Activated T-helper 17 cell treated with anti-CD3 and anti-CD28 coated beads, Interleukin-2, amount 50 U/mL, for 72 hours (primary cell): Measurements from ENCODE around the gene CD79B. TPM values are rescaled to one million over a fixed set of nuclear protein-coding genes. Genes with fewer than 3 reads are reported as not detected.
"Not testable (repeated sequence)": the region's sequence is repeated elsewhere in the genome, so short reads cannot be mapped to it uniquely, and the experiment has no call there.

Experiments
- ATAC-seq: fragments of 150-1000 bp; cut with Tn5 transposase; replicated peaks from 2 replicates; pipeline ENCODE4 v1.10.0; 2021; ENCODE audit warnings: mild to moderate bottlenecking, moderate library complexity
- H3K27ac Mint-ChIP-seq: one replicate; pipeline ENCODE4 v1.8.0; 2022; ENCODE audit warnings: mixed read lengths
- H3K27me3 Mint-ChIP-seq: one replicate; pipeline ENCODE4 v1.8.0; 2022; ENCODE audit warnings: mixed read lengths
- H3K36me3 Mint-ChIP-seq: one replicate; pipeline ENCODE4 v1.8.0; 2022; ENCODE audit warnings: low read depth, mild to moderate bottlenecking, mixed read lengths
- H3K4me1 Mint-ChIP-seq: one replicate; pipeline ENCODE4 v1.8.0; 2022; ENCODE audit warnings: mixed read lengths
- H3K4me3 Mint-ChIP-seq: one replicate; pipeline ENCODE4 v1.8.0; 2022; ENCODE audit warnings: mild to moderate bottlenecking, mixed read lengths
- H3K9me3 Mint-ChIP-seq: one replicate; pipeline ENCODE4 v1.8.0; 2022; ENCODE audit warnings: mixed read lengths
- total RNA-seq, 2 donors: library from RNA; stranded (reverse); gene quantifications; one replicate each; pipeline ENCODE4 v1.2.3, GENCODE V29; 2022

Gene CD79B
- total RNA-seq, 2 donors from 2014 or later: 29.3 to 41.4 TPM

- not testable (repeated sequence) for ATAC-seq, H3K9me3 Mint-ChIP-seq, H3K36me3 Mint-ChIP-seq, H3K27ac Mint-ChIP-seq, H3K4me3 Mint-ChIP-seq, H3K27me3 Mint-ChIP-seq, H3K4me1 Mint-ChIP-seq
These were observed 37.3 kb downstream of the CD79B start for GRCh38 chr17:63894821-63895220.

- H3K9me3 Mint-ChIP-seq, H3K27me3 Mint-ChIP-seq, ATAC-seq, H3K4me3 Mint-ChIP-seq, H3K27ac Mint-ChIP-seq, H3K36me3 Mint-ChIP-seq, H3K4me1 Mint-ChIP-seq: not testable (repeated sequence)
These were observed 38.1 kb downstream of the CD79B start for GRCh38 chr17:63894021-63894420.

GRCh38 chr17:63892316-63893037 lies 39.7 kb downstream of the CD79B start:
- not testable (repeated sequence) for H3K4me1 Mint-ChIP-seq, H3K36me3 Mint-ChIP-seq, ATAC-seq, H3K9me3 Mint-ChIP-seq, H3K27ac Mint-ChIP-seq, H3K27me3 Mint-ChIP-seq, H3K4me3 Mint-ChIP-seq

- H3K36me3 Mint-ChIP-seq, H3K4me1 Mint-ChIP-seq, H3K4me3 Mint-ChIP-seq, H3K9me3 Mint-ChIP-seq, H3K27me3 Mint-ChIP-seq: not testable (repeated sequence)
- H3K27ac Mint-ChIP-seq: peak overlapping the region; percentile 48
- peak; percentile 62 for ATAC-seq
These were observed 42.9 kb downstream of the CD79B start for GRCh38 chr17:63889026-63889848.

- not testable (repeated sequence) for H3K4me1 Mint-ChIP-seq, H3K27me3 Mint-ChIP-seq, ATAC-seq, H3K27ac Mint-ChIP-seq, H3K4me3 Mint-ChIP-seq, H3K9me3 Mint-ChIP-seq, H3K36me3 Mint-ChIP-seq
These were observed 47.0 kb downstream of the CD79B start for GRCh38 chr17:63885119-63885518.

GRCh38 chr17:63882626-63883126 lies 49.5 kb downstream of the CD79B start:
- not testable (repeated sequence) for H3K36me3 Mint-ChIP-seq, H3K27ac Mint-ChIP-seq, H3K4me1 Mint-ChIP-seq, H3K27me3 Mint-ChIP-seq, ATAC-seq, H3K9me3 Mint-ChIP-seq, H3K4me3 Mint-ChIP-seq

- Mint-ChIP-seq H3K9me3 (no peaks in the 10 kb centered on the region), H3K27ac (no peak within 1 kb of the TSS), H3K4me3 (no peak within 1 kb of the TSS)
These were observed 50.1 kb downstream of the CD79B start, which contains the start of gene GH2 for GRCh38 chr17:63881935-63882601. TSS of gene GH2 (minus strand) at chr17:63881944. CDS start at chr17:63881801, 143 bp downstream.

GRCh38 chr17:63881337-63881736 lies 50.8 kb downstream of the CD79B start:
- not testable (repeated sequence) for H3K36me3 Mint-ChIP-seq, H3K4me3 Mint-ChIP-seq, H3K27me3 Mint-ChIP-seq, H3K4me1 Mint-ChIP-seq, H3K27ac Mint-ChIP-seq, ATAC-seq, H3K9me3 Mint-ChIP-seq

More at GRCh38 chr17:63881935-63882601, 50.1 kb downstream of the CD79B start, which contains the start of gene GH2:
- peaks cover 9% of the 10 kb centered on the region for H3K4me1 Mint-ChIP-seq
- peak; percentile 84 for ATAC-seq
- no peaks in the 10 kb centered on the region for H3K27me3 Mint-ChIP-seq
- H3K36me3 Mint-ChIP-seq: no peaks in the 10 kb centered on the region

GRCh38 chr17:63880706-63881105 lies 51.4 kb downstream of the CD79B start:
- no peaks in the 10 kb centered on the region for H3K9me3 Mint-ChIP-seq
- H3K4me3 Mint-ChIP-seq: no peak overlapping the region
- no peak overlapping the region for H3K27ac Mint-ChIP-seq
- no peaks in the 10 kb centered on the region for H3K36me3 Mint-ChIP-seq
- ATAC-seq: no peak
- no peaks in the 10 kb centered on the region for H3K27me3 Mint-ChIP-seq
- peaks cover 9% of the 10 kb centered on the region for H3K4me1 Mint-ChIP-seq

Other genes with a start within 250 kb of the CD79B start
- 100 to 1,000 TPM; 101 to 144 TPM for gene LIMD2, start 232.2 kb downstream of the CD79B start, total RNA-seq
- 10 to 100 TPM; 49.0 to 56.8 TPM for gene STRADA, start 190.5 kb downstream of the CD79B start, total RNA-seq
- 10 to 100 TPM; 75.5 to 99.9 TPM for gene CCDC47, start 158.7 kb downstream of the CD79B start, total RNA-seq
- 100 to 1,000 TPM; 119 to 121 TPM for gene DDX42, start 158.2 kb downstream of the CD79B start, total RNA-seq
- 100 to 1,000 TPM; 102 to 172 TPM for gene PSMC5, start 104.9 kb downstream of the CD79B start, total RNA-seq
- gene FTSJ3, start 104.7 kb downstream of the CD79B start, total RNA-seq: 10 to 100 TPM; 36.3 to 74.1 TPM
- gene SMARCD2, start 89.6 kb downstream of the CD79B start, total RNA-seq: 100 to 1,000 TPM in 1 of 2 donors, 10 to 100 TPM in 1; 82.7 to 112 TPM
- 1 to 10 TPM; 2.3 to 3.5 TPM for gene CSH2, start 58.7 kb downstream of the CD79B start, total RNA-seq
- gene GH2, start 50.4 kb downstream of the CD79B start, total RNA-seq: not detected
- 1 to 10 TPM; 7.6 to 8.2 TPM for gene CSH1, start 35.8 kb downstream of the CD79B start, total RNA-seq
- gene CSHL1, start 21.1 kb downstream of the CD79B start, total RNA-seq: under 1 TPM in 1 of 2 donors, not detected in 1; 0.61 TPM
- under 1 TPM in 1 of 2 donors, not detected in 1; 0.56 TPM for gene GH1, start 13.5 kb downstream of the CD79B start, total RNA-seq
- gene SCN4A, start 40.6 kb upstream of the CD79B start, total RNA-seq: under 1 TPM; 0.32 to 0.37 TPM
- gene PRR29, start 66.0 kb upstream of the CD79B start, total RNA-seq: 1 to 10 TPM; 2.9 to 3.2 TPM
- gene ICAM2, start 88.3 kb upstream of the CD79B start, total RNA-seq: 10 to 100 TPM; 43.0 to 54.9 TPM
- 10 to 100 TPM; 42.2 to 93.3 TPM for gene ERN1, start 197.8 kb upstream of the CD79B start, total RNA-seq